GM19438 (cell line): Measurements from ENCODE around the gene ARMC9.
"Not testable (repeated sequence)": the region's sequence is repeated elsewhere in the genome, so short reads cannot be mapped to it uniquely, and the experiment has no call there.

Source experiments
- ATAC-seq: cut with Tn5 transposase; IDR thresholded peaks from one replicate; pipeline ENCODE4 v1.9.1; 2021; ENCODE audit warnings: low read depth; ENCODE audit not compliant: unreplicated experiment

Gene ARMC9

DNA sequence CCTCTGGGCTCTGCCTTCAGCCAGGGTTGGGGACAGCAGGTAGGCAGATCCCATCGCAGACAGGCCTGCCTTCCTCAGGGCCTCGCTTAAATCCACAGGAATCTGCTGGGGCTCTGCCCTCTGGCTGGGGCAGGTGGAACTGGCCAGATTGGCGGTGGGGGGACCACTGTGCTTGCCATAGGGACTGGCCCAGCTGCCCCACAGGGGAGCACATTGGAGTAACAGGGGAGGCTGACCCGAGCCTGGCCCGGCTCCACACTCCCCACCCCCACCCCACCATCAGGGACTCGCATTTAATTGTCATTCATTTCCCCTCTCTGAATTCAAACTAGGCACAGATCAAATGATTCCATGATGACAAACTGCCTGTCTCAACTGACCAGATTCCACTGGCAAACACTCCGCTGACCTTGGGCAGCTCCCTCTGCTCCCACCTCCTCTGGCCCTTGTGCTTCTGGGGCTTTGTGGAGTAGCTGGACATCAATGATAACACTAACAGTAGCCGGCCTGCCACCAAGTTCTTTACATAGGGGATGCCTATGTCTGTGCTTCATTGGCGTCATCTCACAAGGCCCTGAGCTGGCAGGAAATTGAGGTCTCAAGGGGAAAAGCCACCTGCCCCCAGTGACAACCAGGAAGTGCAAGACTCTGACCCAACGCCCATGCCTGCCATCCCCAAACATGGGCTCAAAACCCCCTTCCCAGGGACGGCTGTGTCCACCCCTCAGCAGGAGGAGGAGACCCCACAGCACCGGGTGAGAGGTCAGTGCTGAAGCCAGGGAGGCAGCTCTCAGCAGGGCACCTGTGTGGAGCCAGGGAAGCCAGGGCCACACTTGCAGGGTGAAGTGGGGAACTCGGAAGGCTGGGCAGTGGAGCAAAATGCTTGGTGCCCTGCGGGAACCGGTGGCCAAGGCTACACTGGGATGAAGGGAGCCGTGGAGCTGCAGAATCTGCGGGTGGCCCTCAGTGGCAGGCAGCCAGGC lies 195.0 kb downstream of the ARMC9 start:
- ATAC-seq = peak; percentile 31

DNA sequence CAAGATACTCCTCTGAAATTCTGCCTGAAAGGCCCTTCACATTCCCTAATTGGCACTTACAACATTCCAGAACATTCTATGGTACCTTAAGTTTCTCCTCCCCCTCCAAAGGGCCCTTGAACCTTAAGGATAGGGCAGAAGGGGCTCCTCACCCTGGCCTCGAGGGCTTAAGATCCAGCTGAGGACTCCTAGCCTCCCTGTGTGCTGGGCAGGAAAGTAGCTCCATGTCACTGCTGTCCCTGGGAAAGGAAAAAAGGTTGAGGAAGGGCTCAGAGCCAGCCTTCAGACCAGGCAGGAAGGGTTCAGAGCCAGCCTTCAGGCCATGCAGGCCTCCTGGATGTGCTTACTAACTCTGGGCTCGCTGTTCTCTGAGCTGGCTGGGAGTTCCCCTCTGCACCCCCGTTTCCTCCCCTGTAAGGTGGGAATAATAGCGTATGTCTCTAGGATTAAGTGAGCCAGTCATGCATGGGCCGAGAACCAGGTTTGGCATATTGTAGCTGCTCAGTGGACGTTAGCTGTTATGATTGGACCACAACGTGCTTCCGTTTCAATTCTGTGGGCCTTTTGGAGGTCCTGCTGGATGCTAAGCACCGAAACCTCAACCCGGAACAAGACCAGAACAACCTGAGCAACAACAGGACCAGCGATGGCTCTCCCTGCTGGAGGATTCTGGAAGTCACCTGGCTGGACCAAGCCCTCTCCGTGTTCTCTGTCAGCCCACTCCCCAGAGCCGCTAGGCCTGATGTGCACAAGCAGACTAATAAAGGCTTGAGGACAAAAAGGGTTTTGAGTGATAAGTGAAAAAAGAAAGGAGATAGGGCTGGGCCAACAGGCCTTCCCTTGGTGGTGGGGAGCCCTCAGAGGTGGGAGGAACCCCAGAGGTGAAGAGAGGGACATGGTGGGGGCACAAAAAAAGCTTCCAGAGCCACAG lies 196.0 kb downstream of the ARMC9 start:
- peak; percentile 55 for ATAC-seq

DNA sequence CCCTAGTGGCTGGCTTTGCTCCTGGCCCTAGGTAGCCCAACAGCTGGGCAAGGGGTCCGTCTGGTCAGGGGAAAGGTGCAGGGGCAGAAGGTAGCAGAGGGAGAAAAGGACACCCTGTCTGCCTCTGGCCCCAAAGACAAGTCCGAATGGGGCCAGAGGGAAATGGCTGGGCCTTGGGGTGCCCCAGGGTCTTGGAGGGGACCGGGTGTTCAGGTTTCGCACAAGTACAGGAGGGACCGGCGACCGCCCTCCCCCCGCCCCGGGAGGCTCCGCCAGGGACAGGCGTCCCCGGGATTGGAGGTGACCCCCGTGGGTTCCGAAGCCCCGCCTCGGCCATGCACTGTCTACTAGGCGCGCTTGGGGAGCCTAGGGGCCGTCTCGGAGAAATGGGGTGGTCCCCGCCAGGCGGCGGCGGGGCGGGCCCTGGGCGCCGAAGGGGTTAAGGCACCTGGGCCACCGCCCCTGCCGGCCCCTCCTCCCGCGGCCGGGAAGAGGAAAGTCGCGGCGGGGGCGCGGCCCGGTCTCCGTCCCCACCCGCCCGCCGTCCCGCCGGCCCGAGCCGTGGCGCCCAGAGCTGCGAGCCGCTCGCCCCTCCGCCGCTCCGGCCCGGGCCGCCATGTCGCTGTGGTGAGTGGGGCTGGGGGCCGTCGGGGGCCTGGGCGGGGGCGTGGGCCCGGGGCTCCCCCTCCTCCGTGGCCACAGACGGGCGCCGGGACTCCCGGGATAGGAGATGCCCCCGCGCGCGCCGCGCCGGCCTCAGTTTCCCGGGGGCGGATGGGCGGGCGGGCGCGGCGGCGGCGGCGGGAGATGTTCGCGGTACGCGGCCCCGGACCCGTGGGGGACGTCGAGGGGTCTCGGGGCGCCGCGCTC lies 197.0 kb downstream of the ARMC9 start, which contains the start of gene B3GNT7:
Gene B3GNT7, plus strand, starts transcription at position 523 of the 870 bp plus-strand sequence. Its CDS starts 94 bp downstream, at position 617.
- no peak for ATAC-seq

DNA sequence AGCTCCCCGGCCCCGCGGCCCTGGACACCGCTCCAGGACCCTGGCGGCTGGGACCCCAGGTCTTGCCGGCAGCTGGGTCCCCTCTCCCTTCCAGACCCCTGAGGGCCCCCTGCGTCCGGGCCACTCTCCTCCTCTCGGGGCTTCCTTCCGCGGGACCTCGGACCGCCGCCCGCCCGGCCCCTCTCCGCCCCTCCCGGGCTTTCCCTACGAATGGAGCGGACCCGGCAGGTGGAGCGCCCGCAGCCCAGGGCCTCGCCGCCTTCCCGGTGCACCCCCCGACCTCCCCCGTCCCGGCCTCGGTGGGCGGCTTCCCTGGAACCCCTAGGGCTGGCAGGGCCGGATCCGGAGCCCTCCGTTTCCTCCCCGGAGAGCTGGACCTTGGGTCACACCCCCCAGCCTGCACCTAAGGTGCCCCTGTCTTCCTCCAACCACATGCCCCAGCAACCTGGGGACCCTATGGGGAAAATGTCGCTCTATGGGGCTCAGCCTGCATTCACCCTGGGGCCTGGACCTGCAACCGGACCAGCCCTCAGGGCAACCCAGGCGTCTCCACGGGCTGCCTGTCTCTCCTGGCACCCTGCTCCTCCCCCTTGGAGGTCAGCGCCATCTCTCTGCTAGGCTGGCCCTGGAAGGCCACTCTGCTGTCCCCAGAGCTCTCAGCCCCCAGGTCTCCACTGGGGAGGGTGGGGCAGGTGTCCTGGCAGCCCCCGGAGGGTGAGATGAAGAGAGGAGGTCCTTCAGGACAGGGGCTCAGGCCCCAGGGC lies 197.8 kb downstream of the ARMC9 start:
- ATAC-seq = no peak

DNA sequence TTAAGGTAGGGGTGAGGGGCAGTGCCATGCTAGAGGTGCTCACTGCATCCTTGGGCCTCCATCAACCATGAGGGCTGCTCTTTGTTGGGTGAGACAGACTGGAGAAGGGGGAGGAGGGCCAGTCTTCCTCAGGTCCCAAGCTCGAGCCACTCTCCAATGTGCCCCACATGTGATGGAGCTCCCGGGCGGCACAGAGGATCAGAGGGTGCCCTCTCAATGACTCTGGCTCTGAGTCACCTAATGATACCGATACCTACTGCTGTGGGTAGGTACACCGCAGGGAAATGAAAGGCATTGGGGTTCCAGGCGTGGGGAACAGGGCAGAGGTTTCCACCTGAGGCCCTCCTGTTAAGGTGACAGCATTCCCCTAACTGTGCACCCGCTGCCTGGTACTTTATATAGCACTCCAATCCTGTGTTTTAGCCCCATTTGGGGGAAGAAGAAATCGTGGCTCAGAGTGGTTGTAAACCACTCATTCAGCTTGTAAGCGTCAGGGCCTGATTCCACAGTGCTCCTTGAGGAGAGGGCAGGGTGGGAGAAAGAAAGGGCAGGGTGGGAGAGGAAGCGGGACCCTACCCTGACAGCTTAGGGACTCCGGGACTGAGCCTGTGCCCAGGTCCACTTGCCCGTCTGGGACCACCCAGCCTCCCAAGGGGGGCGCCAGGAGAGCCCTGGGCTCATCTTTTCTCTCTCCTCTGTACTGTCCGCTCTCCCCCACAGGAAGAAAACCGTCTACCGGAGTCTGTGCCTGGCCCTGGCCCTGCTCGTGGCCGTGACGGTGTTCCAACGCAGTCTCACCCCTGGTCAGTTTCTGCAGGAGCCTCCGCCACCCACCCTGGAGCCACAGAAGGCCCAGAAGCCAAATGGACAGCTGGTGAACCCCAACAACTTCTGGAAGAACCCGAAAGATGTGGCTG lies 198.8 kb downstream of the ARMC9 start:
- no peak for ATAC-seq

DNA sequence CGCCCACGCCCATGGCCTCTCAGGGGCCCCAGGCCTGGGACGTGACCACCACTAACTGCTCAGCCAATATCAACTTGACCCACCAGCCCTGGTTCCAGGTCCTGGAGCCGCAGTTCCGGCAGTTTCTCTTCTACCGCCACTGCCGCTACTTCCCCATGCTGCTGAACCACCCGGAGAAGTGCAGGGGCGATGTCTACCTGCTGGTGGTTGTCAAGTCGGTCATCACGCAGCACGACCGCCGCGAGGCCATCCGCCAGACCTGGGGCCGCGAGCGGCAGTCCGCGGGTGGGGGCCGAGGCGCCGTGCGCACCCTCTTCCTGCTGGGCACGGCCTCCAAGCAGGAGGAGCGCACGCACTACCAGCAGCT lies 199.5 kb downstream of the ARMC9 start:
- no peak for ATAC-seq

DNA sequence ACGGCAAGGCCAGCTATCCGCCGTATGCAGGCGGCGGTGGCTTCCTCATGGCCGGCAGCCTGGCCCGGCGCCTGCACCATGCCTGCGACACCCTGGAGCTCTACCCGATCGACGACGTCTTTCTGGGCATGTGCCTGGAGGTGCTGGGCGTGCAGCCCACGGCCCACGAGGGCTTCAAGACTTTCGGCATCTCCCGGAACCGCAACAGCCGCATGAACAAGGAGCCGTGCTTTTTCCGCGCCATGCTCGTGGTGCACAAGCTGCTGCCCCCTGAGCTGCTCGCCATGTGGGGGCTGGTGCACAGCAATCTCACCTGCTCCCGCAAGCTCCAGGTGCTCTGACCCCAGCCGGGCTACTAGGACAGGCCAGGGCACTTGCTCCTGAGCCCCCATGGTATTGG lies 200.2 kb downstream of the ARMC9 start:
- no peak for ATAC-seq

DNA sequence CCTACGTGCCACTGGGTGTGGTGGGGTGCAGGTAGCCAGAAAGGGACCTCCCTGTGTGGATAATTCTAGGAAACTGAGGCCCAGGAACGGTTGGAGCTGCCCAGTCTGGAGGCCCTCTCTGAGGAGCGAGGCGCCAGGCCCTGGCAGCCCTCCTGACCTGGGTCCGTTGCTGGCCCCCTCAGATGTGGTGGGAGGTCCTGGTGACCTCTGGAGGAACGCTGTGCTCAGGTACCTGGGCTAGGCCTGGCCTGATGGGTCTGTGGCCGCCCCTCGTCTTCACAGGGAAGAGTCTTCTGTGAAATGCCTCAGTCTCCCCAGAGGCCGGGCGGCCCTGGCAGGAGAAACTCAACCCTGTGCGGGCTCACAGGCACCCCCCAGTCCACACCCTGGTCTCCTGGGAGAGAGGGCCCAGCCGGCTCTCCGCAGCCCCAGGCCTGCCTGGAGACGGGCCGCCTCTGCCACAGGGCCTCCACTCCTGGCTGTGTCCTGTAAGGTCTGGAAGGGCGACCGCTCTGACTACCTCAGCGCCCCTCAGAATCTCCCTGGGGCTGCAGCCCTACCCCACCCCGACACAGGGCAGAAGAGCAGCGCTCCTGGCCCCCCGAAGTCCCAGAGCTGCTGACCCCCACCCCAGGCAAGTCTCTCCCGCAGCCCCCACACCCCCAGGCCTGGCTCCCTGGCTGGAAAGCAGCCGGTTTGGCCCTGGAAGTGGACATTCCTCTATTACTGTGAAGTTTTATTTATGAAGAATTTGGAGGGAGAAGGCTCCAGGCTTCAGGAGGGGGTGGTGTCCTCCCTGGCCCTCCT lies 200.8 kb downstream of the ARMC9 start:
- ATAC-seq = no peak

DNA sequence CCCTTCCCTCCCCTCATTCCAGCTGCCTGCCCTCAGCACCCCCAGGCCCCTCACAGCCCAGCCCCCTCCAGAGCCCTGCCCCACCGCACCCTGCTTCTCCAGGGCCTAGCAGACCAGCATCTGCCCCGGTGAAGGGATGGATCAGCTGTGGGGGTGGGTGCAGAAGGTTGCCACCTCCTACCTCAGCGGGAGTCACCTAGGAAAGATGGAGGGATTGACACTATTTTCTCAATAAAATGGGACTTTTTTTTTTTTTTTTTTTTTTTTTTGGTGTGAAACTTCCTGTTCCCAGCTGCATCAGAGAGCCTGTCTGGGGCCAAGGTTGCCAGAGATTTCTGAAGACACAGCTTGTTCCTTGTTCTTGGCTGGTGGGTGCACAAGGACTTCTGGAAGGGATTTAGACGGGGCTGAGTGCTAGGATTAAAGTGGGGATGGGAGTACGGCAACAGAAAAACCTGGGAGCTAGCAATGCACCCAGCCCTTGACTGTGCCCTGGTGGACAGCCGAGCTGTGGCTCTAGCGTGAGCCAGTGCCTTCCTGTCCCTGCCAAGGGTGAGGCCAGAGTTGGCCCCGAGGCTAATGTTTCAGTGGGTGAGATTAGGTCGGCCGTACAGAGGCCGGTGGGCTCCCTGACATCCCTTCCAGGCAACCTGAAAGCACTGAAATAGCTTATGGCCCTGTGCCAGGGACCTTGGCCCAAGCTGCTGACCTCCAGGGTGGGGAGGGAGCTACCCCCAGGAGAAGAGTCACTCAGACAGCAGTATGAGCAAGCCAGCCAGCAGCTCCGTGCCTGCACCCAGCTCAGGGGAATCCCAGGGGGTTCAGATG lies 201.6 kb downstream of the ARMC9 start:
- no peak for ATAC-seq

DNA sequence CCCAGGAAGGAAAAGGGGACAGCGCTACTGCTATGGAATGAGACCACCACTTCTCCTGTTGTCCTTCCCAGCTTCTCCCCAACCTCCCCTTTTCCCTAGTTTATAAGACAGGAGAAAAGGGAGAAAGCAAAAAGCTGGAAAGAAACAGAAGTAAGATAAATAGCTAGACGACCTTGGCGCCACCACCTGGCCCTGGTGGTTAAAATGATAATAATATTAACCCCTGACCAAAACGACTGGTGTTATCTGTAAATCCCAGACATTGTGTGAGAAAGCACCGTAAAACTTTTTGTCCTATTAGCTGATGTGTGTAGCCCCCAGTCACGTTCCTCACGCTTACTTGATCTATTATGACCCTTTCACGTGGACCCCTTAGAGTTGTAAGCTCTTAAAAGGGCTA lies 202.2 kb downstream of the ARMC9 start:
- ATAC-seq = not testable (repeated sequence)

DNA sequence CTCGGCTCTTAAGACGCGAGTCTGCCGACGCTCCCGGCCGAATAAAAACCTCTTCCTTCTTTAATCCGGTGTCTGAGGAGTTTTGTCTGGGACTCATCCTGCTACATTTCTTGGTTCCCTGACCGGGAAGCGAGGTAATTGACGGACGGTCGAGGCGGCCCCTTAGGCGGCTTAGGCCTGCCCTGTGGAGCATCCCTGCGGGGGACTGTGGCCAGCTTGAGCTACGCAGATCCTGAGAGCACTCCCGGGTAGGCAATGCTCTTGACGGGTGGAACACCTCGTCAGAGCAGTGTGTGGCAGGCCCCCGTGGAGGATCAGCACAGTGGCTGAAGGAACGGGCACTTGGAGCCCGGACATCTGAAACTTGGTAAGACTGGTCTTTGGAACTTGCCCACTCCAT lies 202.7 kb downstream of the ARMC9 start:
- ATAC-seq = not testable (repeated sequence)

DNA sequence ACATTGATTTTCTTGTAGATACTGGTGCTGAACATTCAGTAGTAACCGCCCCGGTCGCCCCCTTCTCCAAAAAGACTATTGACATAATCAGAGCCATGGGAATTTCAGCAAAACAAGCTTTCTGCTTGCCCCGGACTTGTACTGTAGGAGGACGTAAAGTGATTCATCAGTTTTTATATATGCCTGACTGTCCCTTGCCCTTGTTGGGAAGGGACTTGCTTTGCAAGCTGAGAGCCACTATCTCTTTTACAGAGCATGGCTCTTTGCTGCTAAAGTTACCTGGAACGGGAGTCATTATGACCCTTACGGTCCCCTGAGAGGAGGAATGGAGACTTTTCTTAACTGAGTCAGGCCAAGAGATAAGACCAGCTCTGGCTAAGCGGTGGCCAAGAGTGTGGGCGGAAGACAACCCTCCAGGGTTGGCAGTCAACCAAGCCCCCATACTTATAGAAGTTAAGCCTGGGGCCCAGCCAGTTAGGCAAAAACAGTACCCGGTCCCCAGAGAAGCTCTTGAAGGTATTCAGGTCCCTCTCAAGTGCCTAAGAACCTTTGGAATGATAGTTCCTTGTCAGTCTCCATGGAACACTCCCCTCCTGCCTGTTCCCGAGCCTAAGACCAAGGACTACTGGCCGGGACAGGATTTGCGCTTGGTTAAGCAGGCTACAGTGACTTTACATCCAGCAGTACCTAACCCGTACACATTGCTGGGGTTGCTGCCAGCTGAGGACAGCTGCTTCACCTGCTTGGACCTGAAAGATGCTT lies 205.2 kb downstream of the ARMC9 start:
- ATAC-seq = not testable (repeated sequence)

DNA sequence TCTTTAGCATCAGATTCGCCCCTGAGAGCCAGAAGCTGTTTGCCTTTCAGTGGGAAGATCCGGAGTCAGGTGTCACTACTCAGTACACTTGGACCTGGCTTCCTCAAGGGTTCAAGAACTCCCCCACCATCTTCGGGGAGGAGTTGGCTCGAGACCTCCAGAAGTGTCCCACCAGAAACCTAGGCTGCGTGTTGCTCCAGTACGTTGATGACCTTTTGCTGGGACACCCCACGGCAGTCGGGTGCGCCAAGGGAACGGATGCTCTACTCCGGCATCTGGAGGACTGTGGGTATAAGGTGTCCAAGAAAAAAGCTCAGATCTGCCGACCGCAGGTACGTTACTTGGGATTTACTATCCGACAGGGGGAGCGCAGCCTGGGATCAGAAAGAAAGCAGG lies 205.8 kb downstream of the ARMC9 start:
- not testable (repeated sequence) for ATAC-seq

DNA sequence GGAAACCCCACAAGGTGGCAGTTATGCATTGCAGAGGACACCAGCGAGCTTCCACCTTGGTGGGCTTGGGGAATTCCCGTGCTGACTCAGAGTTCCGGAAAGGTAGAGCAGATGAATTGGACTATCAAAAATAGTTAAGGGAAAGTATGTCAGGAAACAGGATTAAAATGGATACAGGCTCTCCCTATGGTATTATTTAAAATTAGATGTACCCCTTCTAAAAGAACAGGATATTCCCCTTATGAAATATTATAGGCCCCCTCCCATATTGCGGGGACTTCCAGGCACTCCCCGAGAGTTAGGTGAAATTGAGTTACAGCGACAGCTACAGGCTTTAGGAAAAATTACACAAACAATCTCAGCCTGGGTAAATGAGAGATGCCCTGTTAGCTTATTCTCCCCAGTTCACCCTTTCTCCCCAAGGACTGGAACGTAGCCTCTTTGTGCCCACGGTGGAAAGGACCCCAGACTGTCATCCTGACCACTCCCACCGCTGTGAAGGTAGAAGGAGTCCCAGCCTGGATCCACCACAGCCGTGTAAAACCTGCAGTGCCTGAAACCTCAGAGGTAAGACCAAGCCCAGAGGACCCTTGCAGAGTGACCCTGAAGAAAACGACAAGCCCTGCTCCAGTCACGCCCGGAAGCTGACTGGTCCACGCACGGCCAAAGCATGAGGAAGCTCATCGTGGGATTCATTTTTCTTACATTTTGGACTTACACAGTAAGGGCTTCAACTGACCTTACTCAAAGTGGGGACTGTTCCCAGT lies 207.4 kb downstream of the ARMC9 start:
- not testable (repeated sequence) for ATAC-seq

DNA sequence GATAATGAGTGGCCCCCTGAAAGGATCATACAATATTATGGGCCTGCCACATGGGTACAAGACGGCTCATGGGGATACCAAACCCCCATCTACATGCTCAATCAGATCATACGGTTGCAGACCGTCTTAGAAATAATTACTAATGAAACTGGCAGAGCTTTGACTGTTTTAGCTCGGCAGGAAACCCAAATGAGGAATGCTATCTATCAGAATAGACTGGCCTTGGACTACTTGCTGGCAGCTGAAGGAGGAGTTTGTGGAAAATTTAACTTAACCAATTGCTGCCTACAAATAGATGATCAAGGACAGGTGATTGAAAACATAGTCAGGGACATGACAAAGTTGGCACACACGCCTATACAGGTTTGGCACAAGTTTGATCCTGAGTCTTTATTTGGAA lies 209.3 kb downstream of the ARMC9 start:
- ATAC-seq = not testable (repeated sequence)
